ENCODE measurements around the gene LENG1. TPM values are rescaled to one million over a fixed set of nuclear protein-coding genes. Genes with fewer than 3 reads are reported as not detected.

The LENG1 gene
- total and polyA plus RNA-seq, 7 donors, result 7.8 to 11.5 (median 8.6) TPM

GRCh38 chr19:54121259-54121658 is 38.3 kb downstream of the LENG1 start:
- DNase-seq, result no peak
- peaks cover 46 to 82% (median 66%) of the 10 kb centered on the region in 4 donors for H3K36me3 ChIP-seq
- no peak for TF ChIP-seq EP300 (IDR thresholded peaks at IDR 0.05)
- TF ChIP-seq POLR2AphosphoS5 (IDR thresholded peaks at IDR 0.05), result no peak
- no peak for TF ChIP-seq POLR2A (IDR thresholded peaks at IDR 0.05)
- TF ChIP-seq, protein P1, sequence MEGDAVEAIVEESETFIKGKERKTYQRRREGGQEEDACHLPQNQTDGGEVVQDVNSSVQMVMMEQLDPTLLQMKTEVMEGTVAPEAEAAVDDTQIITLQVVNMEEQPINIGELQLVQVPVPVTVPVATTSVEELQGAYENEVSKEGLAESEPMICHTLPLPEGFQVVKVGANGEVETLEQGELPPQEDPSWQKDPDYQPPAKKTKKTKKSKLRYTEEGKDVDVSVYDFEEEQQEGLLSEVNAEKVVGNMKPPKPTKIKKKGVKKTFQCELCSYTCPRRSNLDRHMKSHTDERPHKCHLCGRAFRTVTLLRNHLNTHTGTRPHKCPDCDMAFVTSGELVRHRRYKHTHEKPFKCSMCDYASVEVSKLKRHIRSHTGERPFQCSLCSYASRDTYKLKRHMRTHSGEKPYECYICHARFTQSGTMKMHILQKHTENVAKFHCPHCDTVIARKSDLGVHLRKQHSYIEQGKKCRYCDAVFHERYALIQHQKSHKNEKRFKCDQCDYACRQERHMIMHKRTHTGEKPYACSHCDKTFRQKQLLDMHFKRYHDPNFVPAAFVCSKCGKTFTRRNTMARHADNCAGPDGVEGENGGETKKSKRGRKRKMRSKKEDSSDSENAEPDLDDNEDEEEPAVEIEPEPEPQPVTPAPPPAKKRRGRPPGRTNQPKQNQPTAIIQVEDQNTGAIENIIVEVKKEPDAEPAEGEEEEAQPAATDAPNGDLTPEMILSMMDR (IDR thresholded peaks at IDR 0.05), result no peak
- no peaks in the 10 kb centered on the region for H3K27me3 ChIP-seq
- WGBS, 2 donors, result 43 to 83% methylated on average over 10 of the region's 10 CpGs
- intact Hi-C loops (cut with DNase I), result no loop called here
- H3K27ac ChIP-seq, result no peak overlapping the region
- H3K4me1 ChIP-seq, result peaks cover 2 to 14% (median 9%) of the 10 kb centered on the region in 4 donors
- no peaks in the 10 kb centered on the region for H3K9me3 ChIP-seq
- H3K4me3 ChIP-seq, result no peak overlapping the region

DNA sequence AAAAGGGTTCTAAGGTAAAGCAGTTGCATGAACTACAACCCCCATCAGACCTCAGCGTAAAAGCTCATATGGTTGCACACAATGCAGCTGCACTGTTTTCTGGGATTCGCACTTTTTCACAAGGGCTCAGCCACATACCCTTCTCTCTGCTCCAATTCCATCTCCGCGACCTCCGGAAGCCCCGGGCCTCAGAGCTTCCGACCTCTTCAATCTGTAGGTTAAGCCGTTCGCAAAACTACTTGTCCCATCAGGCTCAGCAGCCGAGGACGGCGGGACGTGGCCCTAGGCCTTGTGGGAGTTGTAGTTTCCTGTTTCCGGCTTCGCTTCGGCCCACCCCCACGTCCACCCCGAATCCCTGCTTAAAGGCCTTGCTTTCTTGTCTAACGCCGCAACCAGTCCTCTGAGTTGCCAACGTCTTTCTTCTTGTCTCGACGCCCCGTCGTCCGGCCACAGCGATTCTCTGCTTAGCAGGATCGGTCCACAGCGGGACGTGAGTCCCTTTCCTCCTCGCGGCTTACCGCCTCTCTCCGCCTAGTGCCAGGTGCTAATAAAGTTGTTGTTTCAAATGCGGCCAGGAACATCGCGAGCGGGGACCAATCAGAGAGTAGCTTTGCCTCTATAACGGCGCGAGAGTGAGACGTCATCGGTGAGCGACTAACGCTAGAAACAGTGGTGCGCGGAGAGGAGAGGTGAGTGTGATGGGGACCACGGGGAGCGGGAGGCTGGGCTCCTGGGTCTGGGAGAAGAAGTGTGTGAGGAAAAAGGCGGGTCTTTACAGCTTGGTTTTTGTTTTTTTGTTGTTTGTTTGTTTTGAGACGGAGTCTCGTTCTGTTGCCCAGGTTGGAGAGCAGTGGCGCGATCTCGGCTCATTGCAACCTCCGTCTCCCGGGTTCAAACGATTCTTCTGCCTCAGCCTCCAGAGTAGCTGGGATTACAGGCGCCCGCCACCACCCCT is 44.1 kb downstream of the LENG1 start, which contains the start of the genes PRPF31 and TFPT:
PRPF31 (plus strand) TSS at position 646 of the 955 bp plus-strand sequence. CDS start 2,525 bp downstream, outside the sequence.
TFPT (minus strand) TSS at position 549 of the 955 bp plus-strand sequence; CDS start at position 161, 388 bp downstream.
- TF ChIP-seq, protein P1 (IDR thresholded peaks at IDR 0.05), result no peak
- TF ChIP-seq POLR2A (IDR thresholded peaks at IDR 0.05) (peak; percentile 73 to 77), POLR2AphosphoS5 (IDR thresholded peaks at IDR 0.05) (peak; percentile 84 to 94 (median 90)), EP300 (IDR thresholded peaks at IDR 0.05) (peak in 1 of 4 donors; percentile 15)
- Histone ChIP-seq H3K27ac (peak within 1 kb of the TSS; percentile 87 to 89 (median 88)), H3K9me3 (no peaks in the 10 kb centered on the region), H3K4me1 (peaks cover 2 to 29% (median 25%) of the 10 kb centered on the region in 4 donors), H3K36me3 (peaks cover 7 to 41% (median 22%) of the 10 kb centered on the region in 4 donors), H3K4me3 (peak within 1 kb of the TSS; percentile 67 to 89 (median 72)), H3K27me3 (no peaks in the 10 kb centered on the region)
- WGBS, 2 donors, result 0 to 1% methylated on average over 60 of the region's 60 CpGs
- DNase-seq, result peak; percentile 99
- intact Hi-C loops (cut with DNase I), result loop anchor here (1.0 to 2.0 kb wide), 2 partner anchors 13 to 21 kb away; partner anchors contain the start of genes CNOT3 and NDUFA3

DNA sequence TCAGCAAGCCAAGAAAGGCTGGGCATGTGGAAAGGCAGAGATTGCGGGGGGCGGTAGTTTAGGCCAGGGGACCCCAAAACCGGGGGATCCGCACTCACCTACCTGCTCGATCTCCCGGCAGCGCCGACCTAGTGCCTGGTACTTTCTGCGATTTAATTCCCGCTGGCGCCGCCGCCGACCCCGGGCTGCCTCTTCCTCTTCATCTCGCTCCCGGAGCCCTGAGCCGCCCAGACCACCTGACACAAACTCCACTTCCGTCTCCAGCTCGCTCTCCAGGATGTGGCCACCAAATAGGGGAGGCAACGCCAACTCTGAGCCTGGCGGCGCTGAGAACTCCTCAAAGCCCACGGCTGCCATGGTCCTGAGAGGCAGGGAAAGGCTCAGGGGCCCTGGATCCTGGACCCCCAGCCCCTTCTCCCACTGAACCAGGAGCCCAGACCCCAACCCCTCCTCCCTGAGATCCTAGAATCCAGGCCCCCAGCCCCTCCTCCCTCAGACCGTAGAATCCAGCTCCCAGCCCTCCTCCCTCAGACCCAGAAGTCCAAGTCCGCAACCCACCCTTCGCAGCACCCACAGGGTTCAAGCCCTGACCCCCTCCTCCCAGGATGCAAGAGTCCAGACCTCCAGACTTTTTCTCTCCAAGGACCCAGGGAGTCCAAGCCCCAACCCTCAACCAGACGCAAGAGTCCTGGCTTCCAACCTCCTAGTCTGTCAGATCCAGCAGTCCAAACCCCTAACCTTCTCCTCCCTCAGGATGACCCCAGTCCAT is 45.0 kb downstream of the LENG1 start:
- no peak for DNase-seq
- Histone ChIP-seq H3K27me3 (no peaks in the 10 kb centered on the region), H3K4me1 (peaks cover 2 to 29% (median 25%) of the 10 kb centered on the region in 4 donors), H3K27ac (peak overlapping the region; percentile 87 to 89 (median 88)), H3K4me3 (peak overlapping the region; percentile 67 to 89 (median 72)), H3K9me3 (no peaks in the 10 kb centered on the region), H3K36me3 (peaks cover 0 to 41% (median 21%) of the 10 kb centered on the region in 4 donors)
- intact Hi-C loops (cut with DNase I), result loop anchor here (1.0 to 2.0 kb wide), 2 partner anchors 12 to 22 kb away; partner anchors contain the start of genes CNOT3 and NDUFA3
- 12 to 32% methylated on average over 28 of the region's 28 CpGs for WGBS, 2 donors
- no peak for TF ChIP-seq POLR2A (IDR thresholded peaks at IDR 0.05)
- TF ChIP-seq, protein P1 (IDR thresholded peaks at IDR 0.05), result no peak
- TF ChIP-seq POLR2AphosphoS5 (IDR thresholded peaks at IDR 0.05), result no peak
- no peak for TF ChIP-seq EP300 (IDR thresholded peaks at IDR 0.05)

- Histone ChIP-seq H3K4me1 (peaks cover 0 to 11% (median 8%) of the 10 kb centered on the region in 4 donors), H3K27me3 (no peaks in the 10 kb centered on the region), H3K4me3 (no peak overlapping the region), H3K27ac (no peak overlapping the region), H3K36me3 (peaks cover 8 to 67% (median 42%) of the 10 kb centered on the region in 4 donors), H3K9me3 (no peaks in the 10 kb centered on the region)
- 80 to 84% methylated on average over 6 of the region's 6 CpGs for WGBS, 2 donors
- intact Hi-C loops (cut with DNase I), result no loop called here
- no peak for DNase-seq
- TF ChIP-seq, protein P1 (IDR thresholded peaks at IDR 0.05), result no peak
- TF ChIP-seq POLR2A (IDR thresholded peaks at IDR 0.05) (no peak), POLR2AphosphoS5 (IDR thresholded peaks at IDR 0.05) (no peak), EP300 (IDR thresholded peaks at IDR 0.05) (no peak)
Observed at GRCh38 chr19:54109651-54110050, 49.9 kb downstream of the LENG1 start.
